DMS 273 (cell line): ENCODE measurements around the gene UCN.
"Not testable (repeated sequence)": the region's sequence is repeated elsewhere in the genome, so short reads cannot be mapped to it uniquely, and the experiment has no call there.

Experiments used
- DNase-seq: peaks from one replicate; lab custom pipeline; 2025; ENCODE audit not compliant: unreplicated experiment; lab: John Stamatoyannopoulos, UW

UCN gene

GRCh38 chr2:27315122-27315521 is 6.9 kb upstream of the UCN start:
- no peak for DNase-seq

DNA sequence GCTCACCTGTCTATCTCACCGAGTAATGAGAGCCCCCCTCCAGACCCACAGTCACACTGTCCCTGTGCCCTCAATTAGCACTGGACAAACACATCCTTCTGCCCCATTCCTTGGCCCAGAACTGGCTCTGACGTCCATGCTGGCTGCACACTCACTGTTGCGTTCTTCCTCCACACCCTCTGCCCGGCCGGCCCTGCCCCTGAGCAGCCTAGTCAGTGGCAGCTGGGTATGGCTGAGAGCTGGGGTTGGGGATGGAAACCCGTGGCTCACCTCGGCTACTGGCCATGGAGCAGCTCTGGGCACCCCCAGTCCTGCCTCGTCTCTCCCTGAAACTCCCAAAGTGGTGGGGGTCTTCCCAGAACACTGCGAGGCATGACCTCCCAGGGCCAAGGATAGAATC is 6.5 kb upstream of the UCN start:
- DNase-seq: no peak

GRCh38 chr2:27313882-27314645 is 5.8 kb upstream of the UCN start:
- DNase-seq: no peak

DNA sequence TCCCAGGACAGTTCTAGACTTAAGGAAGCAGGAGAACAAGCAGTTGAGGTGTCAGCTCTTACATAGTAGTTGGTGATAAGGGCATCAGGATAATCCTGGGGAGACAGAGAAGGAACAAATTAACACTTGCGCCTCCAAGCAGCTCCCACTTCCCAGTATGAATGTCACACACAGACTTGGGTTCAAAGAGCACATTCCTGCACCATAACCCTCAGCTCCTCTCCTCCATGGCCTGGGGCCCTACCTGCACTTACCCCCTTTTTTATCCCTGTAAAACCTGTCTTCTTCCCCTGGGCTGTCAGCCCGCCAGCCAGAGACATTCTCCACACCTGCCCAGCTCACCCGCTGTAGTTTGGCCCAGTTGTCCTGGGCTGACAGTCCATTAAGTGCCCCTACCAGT is 3.9 kb upstream of the UCN start:
- DNase-seq: no peak

DNA sequence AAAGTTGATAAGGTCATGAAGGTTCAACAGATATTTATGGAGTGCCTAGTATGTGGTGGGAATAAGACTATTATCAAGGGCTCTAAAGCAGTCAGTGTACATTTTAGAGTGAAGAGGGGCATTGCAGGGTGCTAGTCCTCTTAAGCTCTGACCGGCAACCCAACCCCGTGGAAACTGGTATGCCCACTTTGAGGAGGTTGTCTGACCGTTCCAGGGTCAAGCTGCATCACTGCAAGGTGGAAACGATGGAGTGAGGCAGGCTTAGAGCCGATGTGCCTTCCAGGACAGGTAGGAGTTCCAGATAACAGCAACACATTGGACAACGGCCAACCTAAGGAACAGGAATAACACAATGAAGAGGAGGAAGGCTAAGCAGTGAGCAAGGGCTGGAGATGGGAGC is 1.4 kb upstream of the UCN start:
- no peak for DNase-seq

- DNase-seq: peak; percentile 57
Observed at GRCh38 chr2:27307545-27308358, 493 bp downstream of the UCN start.

GRCh38 chr2:27307287-27307544 is 1.0 kb downstream of the UCN start:
- DNase-seq: no peak

DNA sequence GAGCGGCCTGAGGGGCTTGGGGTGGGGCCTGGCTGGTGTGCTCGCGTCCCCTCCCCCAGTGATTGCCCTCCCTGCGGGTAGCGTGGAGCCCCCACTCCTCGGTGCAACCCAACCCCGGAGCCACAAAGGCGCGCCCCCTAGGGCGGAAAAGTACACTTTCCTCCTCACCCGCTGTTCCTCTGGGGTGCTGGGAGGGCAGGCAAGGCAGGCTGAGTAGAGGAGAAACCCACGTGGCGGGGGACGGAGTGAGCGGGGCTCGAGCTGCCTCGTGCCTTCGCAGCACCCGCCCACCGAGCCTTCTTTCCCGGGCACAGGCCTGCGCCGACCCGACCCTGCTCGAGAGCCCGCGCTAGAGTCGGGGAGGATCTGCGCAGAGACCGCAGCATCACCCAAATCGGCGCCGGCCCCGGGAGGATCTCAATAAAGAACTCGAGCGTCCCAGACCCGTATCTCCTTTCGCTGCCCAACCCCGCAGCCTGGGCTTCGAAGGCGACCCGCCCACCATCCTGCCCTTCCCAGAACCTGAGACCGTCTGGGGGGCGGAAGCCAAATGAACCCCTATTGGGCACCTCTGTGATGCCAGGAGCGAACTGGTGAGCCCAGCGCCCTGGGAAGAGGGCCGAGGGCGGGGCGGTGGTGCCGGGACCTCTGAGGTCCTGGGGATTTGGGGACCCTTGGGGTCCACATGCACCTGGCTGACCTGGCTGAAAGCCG is 1.5 kb downstream of the UCN start:
- DNase-seq: peak; percentile 69

- no peak for DNase-seq
Observed at GRCh38 chr2:27306136-27306535, 2.1 kb downstream of the UCN start.

- no peak for DNase-seq
Observed at GRCh38 chr2:27305516-27305915, 2.7 kb downstream of the UCN start.

- no peak for DNase-seq
Observed at GRCh38 chr2:27304488-27305240, 3.6 kb downstream of the UCN start.

GRCh38 chr2:27303093-27304025 is 4.9 kb downstream of the UCN start:
- DNase-seq: peak; percentile 89

- not testable (repeated sequence) for DNase-seq
Observed at GRCh38 chr2:27300606-27301005, 7.6 kb downstream of the UCN start.

GRCh38 chr2:27298391-27299080 is 9.7 kb downstream of the UCN start:
- DNase-seq: no peak

DNA sequence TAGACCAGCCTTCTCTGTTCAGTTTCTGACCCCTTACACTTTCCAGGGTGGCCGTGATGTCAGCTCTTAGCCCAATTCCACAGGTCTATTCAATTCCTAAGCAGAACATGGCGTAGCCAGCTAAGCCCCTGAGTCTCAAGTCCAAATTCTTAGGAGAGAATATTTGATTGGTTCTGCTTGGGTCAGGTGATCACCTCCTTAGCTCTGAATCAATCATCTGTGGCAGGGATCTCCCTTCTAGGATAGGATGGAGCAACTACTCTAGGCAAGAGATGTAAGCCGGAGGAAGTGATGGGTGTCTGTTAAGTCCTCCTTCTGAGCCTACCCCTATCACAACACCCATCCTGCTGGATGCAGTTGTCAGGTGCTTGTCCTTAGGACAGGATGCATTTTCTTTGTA is 11.1 kb downstream of the UCN start:
- no peak for DNase-seq

GRCh38 chr2:27296481-27296880 is 11.8 kb downstream of the UCN start:
- no peak for DNase-seq

GRCh38 chr2:27294928-27295327 is 13.3 kb downstream of the UCN start:
- DNase-seq: no peak

- DNase-seq: peak; percentile 48
Observed at GRCh38 chr2:27291865-27292264, 16.4 kb downstream of the UCN start.

DNA sequence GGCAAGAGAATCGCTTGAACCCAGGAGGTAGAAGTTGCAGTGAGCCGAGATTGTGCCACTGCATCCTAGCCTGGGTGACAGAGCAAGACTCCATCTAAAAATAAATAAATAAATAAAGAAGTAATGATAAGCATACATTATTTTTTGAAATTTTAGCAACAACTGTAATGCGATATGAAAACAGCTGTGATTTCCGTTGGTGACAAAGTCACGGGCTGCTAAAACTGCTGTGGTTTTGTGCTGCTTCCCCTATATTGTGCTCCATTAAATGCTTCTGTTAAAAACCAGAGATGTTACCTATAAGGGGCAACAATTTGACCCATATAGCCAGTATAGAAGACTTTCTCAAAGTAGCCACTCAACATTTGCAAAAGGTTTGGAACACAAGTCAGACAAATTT is 17.7 kb downstream of the UCN start:
- DNase-seq: no peak

GRCh38 chr2:27288610-27289009 is 19.6 kb downstream of the UCN start:
- no peak for DNase-seq
